ENCODE measurements around the gene HSD17B13.
"Not testable (repeated sequence)": the region's sequence is repeated elsewhere in the genome, so short reads cannot be mapped to it uniquely, and the experiment has no call there.

Gene HSD17B13

DNA sequence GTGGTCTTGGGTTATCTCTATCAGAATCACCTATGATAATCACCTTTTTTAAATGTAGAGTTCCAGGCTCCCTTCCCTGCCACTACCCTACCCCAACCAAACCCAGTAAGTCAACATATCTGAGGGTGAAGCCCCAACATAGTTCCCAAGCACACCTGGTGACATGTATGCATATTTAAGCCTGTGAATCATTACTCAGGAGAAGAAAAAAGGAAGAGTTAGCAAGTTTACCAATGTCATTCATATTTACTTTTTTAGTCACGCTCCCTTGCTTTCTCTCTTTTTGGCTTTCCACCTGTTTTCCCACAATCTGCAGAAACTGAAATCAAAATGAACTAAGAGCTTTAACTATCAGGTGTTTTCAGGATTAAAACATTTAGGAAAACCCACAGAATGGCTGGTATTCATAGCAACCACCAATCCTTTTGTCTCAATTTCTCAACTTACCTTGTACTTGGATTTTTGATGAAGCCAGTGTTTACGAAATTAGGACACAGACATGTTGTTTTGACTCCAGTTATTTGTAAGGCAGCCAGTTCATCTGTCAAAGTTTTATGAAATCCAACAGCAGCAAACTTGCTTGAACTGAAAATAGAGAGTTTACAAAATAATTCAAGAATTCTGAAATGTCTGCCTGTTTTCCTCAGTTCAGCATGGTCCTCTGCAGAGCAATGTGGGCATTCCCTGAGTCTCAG, 34.3 kb upstream of the HSD17B13 start:
- DNase-seq (ENCODE audit: low read depth) = no peak
- no peak overlapping the region for H3K4me3 ChIP-seq (replicated peaks; ENCODE audit: low read depth, low read length)
- TF ChIP-seq, protein P1, sequence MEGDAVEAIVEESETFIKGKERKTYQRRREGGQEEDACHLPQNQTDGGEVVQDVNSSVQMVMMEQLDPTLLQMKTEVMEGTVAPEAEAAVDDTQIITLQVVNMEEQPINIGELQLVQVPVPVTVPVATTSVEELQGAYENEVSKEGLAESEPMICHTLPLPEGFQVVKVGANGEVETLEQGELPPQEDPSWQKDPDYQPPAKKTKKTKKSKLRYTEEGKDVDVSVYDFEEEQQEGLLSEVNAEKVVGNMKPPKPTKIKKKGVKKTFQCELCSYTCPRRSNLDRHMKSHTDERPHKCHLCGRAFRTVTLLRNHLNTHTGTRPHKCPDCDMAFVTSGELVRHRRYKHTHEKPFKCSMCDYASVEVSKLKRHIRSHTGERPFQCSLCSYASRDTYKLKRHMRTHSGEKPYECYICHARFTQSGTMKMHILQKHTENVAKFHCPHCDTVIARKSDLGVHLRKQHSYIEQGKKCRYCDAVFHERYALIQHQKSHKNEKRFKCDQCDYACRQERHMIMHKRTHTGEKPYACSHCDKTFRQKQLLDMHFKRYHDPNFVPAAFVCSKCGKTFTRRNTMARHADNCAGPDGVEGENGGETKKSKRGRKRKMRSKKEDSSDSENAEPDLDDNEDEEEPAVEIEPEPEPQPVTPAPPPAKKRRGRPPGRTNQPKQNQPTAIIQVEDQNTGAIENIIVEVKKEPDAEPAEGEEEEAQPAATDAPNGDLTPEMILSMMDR (IDR thresholded peaks at IDR 0.05; ENCODE audit: low read length, missing control alignments) = no peak

DNA sequence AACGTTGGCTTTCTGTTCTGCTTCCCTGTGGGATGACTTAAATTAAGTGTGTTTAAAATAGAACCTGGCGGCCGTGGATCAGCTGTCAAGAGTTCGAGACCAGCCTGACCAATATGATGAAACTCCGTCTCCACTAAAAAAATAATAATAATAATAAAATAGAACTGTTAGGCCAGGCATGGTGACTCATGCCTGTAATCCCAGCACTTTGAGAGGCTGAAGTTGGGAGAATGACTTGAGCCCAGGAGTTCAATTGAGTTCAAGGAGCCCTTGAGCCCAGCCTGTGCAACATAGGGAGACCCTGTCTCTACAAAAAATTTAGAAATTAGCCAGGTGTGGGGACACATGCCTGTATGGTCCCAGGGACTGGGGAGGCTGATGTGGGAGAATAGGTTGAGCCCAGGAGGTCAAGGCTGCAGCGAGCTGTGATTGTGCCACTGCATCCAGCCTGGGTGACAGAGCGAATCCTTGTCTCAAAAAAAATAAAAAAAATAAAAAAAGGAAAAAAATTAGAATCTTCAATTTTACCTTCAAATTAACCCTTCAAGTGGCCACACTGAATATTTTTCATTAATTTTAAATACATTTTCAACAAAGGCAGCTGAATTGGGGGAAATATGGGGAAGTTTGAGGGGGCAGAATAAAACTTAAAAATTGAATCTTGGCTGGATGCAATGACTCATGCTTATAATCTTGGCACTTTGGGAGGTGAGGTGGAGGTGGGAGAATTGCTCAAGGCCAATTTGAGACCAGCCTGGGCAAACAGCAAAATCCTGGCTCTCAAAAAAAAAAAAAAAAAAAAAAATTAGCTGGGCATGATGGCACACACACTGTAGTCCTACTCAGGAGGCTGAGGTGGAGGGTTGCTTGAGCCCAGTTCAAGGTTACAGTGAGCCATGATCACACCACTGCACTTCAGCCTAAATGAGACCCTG, 31.8 kb upstream of the HSD17B13 start:
- DNase-seq (ENCODE audit: low read depth) = peak; percentile 37
- TF ChIP-seq, protein P1 (IDR thresholded peaks at IDR 0.05; ENCODE audit: low read length, missing control alignments) = no peak
- no peak overlapping the region for H3K4me3 ChIP-seq (replicated peaks; ENCODE audit: low read depth, low read length)

- TF ChIP-seq, protein P1 (IDR thresholded peaks at IDR 0.05; ENCODE audit: low read length, missing control alignments) = peak; percentile 55
- peak; percentile 70 for DNase-seq (ENCODE audit: low read depth)
- no peak overlapping the region for H3K4me3 ChIP-seq (replicated peaks; ENCODE audit: low read depth, low read length)
Observed at GRCh38 chr4:87353592-87353991, 30.9 kb upstream of the HSD17B13 start.

GRCh38 chr4:87345139-87345538, 22.5 kb upstream of the HSD17B13 start:
- TF ChIP-seq, protein P1 (IDR thresholded peaks at IDR 0.05; ENCODE audit: low read length, missing control alignments) = no peak
- no peak for DNase-seq (ENCODE audit: low read depth)
- no peak overlapping the region for H3K4me3 ChIP-seq (replicated peaks; ENCODE audit: low read depth, low read length)

GRCh38 chr4:87342872-87343271, 20.2 kb upstream of the HSD17B13 start:
- no peak overlapping the region for H3K4me3 ChIP-seq (replicated peaks; ENCODE audit: low read depth, low read length)
- TF ChIP-seq, protein P1 (IDR thresholded peaks at IDR 0.05; ENCODE audit: low read length, missing control alignments) = no peak
- no peak for DNase-seq (ENCODE audit: low read depth)

DNA sequence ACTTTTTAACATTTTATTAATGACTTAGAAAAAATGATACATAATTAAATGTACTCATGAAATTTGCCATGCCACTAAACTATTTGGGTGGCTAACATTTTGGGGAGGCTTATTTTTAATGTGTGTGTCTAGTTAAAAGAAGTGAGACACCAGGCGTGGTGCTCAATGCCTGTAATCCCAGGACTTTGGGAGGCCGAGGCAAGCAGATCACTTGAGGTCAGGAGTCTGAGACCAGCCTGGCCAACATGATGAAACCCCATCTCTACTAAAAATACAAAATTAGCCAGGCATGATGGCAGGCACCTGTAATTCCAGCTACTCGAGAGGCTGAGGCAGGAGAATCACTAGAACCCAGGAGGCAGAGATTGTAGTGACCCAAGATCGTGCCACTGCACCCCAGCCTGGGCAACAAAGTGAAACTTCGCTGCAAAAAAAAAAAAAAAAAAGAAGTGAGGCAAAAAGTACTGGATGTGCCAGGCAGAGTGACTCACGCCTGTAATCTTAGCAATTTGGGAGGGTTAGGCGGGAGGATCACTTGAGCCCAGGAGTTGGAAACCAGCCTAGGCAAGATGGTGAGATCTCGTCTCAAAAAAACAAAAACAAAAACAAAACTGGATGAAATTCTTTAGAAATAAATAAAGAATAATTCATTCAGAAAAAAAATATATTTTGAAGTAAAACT, 19.4 kb upstream of the HSD17B13 start:
- DNase-seq (ENCODE audit: low read depth) = peak; percentile 72
- not testable (repeated sequence) for H3K4me3 ChIP-seq (replicated peaks; ENCODE audit: low read depth, low read length)

GRCh38 chr4:87339440-87339839, 16.8 kb upstream of the HSD17B13 start:
- TF ChIP-seq, protein P1 (IDR thresholded peaks at IDR 0.05; ENCODE audit: low read length, missing control alignments) = no peak
- DNase-seq (ENCODE audit: low read depth) = no peak

More at GRCh38 chr4:87339440-87339839, 16.8 kb upstream of the HSD17B13 start:
- no peak overlapping the region for H3K4me3 ChIP-seq (replicated peaks; ENCODE audit: low read depth, low read length)
